ENCODE results near the gene PLEKHA7.

GRCh38 chr11:16846305-16846704 lies 167.9 kb downstream of the PLEKHA7 start:
- TF ChIP-seq POLR2A (IDR thresholded peaks at IDR 0.05; ENCODE audit: low read depth, low read length) (no peak), POLR2AphosphoS5 (IDR thresholded peaks at IDR 0.05; ENCODE audit: low read depth, low read length) (no peak)

Data from GM12892 (cell line).